Fibroblast of gingiva (primary cell): ENCODE data around the gene CA7.

Source experiments
- DNase-seq: peaks from one replicate; pipeline ENCODE4 v3.0.0-alpha.2; 2011; ENCODE audit warnings: low read depth

Gene CA7

DNA sequence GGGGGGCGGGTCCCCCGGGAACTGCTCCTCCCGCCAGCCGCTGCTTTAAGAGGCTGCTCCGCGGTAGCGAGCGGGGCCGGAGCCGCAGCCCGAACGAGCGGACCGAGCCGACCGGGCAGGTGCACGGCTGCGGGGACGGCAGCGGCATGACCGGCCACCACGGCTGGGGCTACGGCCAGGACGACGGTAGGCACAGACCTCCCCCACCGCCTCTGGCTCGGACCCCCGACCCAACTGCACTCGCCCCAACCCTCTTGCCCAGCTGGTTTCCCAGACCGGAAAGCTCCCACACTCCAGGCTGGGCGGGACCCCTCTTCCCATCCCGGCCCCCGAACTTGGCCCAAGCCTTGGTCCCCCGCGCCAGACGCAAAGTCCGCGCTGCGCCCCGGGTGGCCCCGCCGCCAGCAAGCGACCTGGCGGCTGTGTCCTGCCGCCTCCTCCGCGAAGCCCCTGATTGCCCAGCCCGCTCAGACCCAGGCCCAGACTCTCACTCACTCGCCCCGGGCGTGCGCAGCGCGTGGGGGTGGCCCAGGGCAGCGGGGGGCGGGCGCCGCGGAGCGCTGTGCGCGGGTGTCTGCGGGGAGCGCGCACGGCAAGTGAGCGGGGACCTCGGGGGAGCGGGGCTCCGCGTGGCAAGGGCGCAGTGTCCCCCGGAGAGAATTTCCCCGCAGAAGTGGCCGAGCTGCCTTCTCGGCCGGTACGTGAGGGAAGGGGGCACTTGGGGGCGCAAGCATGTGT is at the start of gene CA7:
CA7 (plus strand) TSS at position 73 of the 738 bp plus-strand sequence; CDS start at position 147, 74 bp downstream.
- DNase-seq = no peak

DNA sequence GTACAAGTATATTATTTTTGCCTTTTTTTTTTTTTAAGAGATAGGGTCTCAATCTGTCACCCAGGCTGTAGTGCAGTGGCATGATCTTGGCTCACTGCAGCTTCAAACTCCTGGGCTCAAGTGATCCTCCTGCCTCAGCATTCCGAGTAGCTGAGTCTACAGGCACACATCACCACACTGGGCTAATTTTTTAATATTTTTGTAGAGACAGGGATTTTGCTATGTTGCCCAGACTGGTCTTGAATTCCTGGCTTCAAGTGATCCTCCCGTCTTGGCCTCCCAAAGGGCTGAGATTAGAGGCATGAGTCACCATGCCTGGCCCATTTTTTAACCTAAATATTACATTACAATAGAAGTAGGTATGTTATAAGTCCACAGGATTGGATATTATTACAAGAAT is 46.1 kb upstream of the CA7 start:
- DNase-seq = no peak

DNA sequence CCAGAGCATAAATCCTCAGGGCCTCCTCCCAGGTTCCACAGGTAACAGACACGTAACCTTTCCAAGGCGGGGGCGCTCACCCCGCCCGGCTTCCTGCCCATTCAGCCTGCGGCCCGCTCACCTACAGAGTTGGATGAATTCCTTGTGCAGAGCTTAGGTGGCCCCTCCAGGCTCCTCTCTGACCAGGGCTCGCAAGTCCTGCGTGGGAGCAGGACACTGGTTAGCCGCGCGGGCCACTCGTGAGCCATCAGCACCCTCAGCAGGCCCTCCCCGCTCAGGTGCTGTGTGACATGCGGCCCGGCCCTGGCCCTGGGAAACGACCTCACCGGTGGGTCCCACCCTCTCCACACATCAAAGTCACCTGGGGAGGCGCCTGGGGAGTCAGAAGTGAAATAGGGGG is 43.4 kb upstream of the CA7 start:
- no peak for DNase-seq

DNA sequence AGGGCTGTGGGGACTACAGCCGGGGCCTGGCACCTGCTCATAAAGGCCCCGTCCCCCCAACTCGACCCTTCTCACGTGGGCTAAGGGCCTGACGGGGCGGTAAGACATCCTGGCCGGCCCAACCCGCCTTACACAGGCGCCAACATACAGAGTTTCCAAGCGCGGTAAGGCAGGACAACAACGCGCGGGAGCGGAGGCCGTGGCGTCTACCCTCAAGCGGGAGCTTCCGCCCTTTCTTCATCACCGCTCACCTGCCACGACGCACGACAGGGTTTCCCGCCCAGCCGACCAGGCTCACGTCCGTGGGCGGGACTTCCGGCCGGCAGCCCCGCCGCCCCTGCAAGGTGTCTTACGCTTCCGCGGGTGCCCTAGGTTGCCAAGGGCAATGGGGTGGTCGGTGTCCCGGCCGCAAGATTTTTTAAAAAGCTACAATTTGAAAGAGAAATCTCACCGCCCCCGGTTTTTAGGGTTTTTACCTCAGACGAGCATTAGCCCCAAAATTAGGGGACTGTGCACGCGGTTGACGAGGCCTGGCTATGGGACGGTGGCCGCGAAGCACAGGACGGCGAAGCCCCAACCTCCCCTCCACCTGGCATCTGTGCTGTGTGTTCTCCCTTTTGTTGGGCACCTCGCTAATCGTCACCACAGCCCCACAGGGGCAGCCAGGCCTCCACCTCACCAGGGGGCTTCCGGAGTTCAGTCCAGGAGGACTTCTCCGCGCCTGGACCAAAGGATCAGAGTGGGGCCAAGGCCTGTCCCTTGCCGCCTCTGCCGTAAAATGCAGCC is 42.7 kb upstream of the CA7 start, which contains the start of gene TERB1:
TERB1 (minus strand) TSS at position 265 of the 786 bp plus-strand sequence. CDS start 4,786 bp downstream, outside the sequence.
- DNase-seq = no peak

DNA sequence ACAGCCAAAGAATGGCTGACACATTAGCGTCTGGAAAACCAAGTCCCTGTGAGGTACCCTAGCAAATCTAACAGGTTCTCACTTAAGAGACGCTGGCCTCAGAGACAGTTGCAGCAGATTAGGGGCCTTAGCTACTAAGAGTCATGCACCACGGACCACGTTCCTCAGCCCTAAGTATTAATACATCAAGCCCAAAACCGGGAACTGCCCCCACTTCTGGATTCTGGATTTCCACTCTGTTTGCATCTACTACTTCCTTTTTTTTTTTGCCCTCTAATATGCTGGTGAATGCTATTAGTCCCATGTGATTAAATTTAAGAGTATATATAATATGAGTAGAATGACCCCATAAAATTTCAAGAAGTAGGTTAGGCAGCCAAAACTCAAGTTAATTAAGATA is 42.1 kb upstream of the CA7 start:
- DNase-seq = no peak

DNA sequence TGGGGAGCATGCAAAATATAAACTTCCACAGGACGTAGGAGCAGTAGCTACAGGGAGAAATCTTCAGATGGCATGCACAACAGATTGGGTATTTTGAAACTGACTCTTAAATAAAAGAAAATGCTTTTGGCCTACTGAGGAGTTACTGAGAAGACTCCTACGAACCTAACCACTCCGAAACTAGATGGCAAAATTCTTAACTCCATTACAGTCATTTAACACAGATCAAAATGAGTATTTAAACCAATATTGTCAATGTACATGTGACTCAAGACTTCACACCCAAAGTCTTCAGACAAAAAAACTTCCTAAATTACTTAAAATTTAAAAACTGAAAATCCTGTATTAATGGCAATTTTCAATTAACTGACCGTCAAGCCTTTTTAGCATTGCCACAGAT is 34.4 kb upstream of the CA7 start:
- no peak for DNase-seq

DNA sequence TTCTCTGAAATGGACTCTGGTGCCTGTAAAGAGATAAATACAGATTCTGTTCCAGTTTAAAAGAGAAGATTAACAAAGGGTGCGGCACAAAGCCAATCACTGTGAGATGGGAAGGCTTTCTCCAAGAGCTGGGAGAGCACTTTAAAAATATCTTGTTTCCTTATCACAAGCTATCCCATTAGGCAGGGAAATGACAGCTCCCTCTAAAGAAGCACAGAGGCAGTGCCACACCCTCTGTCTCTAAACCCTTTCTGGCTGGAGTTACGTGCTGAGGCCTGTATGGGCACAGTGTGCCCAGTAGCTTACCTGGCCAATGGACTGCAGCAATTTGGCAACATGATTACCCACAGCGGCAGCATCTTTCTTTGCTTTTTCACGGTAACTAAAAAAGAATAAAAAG is 33.8 kb upstream of the CA7 start:
- no peak for DNase-seq

DNA sequence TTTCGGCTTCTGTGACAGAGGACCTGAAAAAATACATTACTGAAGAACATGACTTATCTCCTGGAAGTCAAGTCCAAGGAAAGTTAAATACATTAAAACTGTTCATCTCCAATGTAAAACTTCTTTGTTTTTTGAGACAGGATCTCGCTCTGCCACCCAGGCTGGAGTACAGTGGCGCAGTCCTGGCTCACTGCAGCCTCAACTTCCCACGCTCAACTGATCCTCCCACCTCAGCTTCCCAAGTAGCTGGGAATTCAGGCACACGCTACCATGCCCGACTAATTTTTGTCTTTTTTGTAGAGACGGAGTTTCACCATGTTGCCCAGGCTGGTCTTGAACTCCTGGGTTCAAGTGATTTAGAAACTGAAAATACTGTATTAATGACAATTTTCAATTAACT is 33.2 kb upstream of the CA7 start:
- no peak for DNase-seq

DNA sequence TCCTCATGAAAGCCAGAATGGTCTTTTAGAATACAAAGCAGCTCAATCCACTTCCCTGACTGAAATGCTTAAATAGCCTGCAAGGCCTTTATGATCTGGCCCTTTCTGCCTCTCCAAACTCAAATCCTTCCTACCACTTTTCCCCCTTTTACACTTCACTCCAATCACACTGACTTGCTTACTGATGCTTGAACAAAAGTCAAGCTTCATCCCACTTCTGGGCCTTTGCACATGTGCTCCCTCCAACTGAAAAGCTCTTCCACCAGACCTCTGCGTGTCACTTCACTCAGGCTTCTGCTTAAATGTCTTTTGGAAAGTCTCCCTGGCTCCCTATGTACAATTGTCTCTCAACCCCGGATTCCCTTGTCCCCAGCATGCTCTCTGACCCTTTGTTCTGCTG is 29.5 kb upstream of the CA7 start:
- DNase-seq = no peak

DNA sequence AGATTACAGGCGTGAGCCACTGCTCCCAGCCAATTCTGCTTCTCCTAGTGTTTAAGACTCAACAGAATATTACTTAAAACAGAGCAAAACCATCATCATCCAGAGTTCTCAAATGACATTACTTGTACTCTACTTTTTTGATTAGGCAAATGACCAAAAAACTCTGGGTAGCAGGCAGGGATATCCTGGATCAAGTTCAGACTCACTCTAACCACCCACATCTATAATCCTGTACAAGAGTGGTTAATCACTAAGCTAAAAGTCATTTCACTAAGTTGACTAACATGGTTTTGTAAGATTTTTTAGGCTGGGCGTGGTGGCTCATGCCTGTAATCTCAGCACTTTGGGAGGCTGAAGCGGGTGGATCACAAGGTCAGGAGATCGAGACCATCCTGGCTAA is 20.2 kb upstream of the CA7 start:
- DNase-seq = peak; percentile 9

DNA sequence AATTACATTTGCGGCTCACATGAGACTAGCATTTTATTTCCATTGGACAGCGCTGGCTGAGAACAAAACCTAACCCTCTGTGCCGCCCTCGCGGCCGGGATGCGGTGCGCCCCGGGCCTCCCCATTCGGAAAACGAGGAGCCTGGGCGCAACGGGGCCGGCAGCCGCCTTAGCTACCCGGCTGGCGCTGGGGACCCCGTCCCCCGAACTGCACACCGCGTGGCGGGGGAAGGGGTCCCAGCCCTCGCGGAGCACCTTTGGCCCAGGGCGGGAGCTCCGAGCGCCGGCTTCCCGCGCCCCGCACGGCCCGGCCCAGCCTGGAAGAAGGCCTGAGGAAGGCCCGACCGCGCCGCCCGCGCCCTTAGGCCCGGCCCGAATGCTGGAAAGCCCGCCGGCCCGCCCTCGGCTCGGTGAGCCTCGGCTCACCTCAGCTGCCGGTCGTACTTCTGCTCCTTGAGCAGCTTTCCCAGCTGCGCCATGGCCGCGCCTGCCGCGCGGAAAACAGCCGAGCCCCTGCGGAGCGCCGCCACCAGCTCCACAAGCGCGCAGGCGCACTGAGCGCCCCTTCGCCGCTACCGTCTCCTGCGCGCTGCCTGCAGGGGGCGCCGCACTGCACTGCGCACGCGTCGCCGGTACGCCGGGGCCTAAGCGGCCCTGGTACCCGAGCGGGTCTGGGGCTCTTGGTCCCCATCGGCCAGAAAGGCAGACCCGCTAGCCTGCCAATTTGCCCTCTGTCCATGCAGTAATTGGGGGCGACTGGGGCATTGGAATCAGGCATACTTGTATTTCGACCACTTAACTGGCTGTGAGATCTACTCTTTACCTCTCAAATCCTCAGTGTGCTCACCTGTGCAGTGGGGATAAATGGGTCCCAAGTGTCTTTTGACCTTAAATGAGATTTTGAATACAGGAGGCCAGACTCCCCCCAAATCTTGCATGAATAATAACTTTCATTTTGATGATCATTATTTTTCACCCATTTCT is 13.5 kb upstream of the CA7 start, which contains the start of gene NAE1:
NAE1 (minus strand) TSS at position 555 of the 983 bp plus-strand sequence; CDS start at position 478, 77 bp downstream.
- peak; percentile 79 for DNase-seq

DNA sequence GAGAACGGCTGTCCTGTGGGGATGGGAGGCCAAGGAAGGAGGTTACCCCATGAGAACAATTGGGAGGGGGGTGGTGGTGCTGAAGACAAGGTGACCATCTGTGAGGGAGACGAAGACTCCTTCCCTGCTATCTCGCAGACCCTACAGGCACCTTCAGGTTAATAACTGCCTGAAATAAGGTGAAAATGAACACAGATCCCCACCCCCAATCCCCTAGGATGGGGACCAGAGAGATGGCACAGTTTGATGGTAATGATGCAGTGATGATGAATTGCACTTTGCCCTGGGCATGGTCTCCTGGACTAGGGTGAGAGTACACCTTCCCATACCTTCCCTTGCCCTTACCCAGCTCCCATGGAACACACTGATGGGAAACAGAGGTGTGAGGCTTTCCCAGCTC is 12.0 kb upstream of the CA7 start:
- no peak for DNase-seq

DNA sequence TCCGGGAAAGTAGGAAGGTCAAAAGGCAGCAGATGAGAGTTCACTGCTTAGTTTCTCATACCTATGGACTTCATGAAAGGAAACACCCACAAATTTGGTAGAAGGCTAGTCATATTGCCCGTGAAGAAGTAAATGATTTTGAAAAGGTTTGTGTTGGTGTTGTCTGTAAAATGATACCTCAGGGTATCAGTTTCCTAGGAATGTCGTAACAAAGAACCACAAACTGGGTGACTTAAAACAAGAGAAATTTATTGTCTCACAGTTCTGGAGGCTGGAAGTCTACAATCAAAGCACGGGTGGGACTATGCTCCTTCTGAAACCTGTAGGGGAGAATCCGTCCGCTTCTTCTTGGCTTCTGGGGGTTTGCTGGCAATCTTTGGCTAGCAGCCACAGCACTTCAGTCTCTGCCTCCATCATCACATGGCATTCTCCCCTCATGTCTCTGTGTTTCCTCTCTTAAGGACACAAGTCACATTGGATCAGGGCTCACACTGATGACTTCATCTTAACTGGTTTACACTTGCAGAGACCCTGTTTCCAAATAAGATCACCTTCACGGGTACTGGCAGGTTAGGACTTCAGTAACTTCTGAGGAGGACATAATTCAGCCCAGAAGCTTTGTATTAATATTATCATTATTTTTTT is 11.4 kb upstream of the CA7 start:
- DNase-seq = peak; percentile 77

DNA sequence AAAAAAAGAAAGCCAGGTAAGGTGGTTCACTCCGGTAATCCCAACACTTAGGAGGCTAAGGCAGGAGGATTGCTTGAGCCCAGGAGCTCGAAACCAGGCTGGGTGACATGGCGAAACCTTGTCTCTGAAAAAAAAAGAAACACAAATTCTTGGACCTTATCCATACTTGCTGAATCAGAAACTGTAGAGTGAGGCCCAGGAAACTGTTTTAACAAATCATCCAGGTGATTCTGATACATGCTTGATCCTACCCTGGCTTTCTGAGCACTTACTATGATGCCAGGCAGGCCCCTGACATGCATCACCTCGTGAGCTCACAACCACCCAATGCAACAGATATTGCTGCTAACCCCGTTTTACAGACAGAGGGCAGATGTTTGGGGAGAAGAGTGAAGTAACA is 9.5 kb upstream of the CA7 start:
- no peak for DNase-seq

DNA sequence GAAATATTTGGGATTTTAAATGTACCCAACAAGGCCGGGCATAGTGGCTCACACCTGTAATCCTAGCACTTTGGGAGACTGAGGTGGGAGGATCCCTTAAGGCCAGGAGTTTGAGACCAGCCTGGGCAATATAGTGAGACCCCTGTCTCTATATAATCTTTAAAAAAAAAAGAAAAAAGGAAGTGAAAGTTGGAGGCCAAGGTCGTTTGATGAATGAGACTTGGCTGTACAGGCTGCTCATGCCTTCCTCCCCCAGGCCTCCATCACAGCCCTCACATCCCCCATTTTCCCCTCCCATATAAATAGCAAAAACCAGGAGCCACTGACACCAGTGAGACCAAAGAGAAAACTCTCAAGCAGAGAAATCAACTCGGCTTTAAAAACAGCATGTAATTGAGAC is 3.3 kb upstream of the CA7 start:
- DNase-seq = no peak

DNA sequence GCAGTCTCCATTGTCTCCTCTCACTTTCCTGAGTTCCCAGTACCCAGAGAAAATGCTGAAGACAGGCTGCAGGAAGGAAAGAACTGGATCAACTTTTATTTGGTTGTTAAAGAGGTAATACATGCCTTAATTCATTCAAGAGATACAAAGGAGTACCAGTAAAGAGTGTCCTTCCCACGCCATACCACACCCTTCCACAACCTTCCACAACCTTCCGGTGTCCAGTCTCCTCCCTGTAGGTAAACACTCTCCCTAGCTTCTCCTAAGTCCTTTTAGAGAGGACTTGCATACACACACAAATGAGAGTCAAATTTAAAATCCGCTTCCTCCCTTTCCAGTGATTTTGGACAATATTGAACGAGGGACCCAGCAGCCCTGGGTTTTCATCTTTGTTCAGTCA is 2.8 kb upstream of the CA7 start:
- DNase-seq = no peak

DNA sequence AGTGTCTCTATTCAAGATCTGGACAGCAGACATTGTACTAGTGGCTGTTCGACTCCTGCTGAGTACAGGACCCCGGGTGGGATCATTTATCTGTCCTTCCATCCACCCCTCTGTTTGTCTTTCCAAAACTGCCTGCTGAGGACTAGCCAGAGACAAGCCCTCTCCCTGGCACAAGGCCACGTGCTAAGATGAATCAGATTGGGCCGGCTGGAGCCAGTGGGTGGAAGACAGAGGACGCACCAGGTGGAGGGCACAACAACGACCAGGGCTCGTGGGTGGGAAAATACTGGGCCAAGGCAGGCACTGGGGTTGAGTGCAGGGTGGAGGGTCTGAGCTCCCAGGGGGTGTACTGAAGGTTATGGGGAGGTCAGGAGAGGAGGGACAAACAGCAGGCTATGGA is 1.4 kb upstream of the CA7 start:
- no peak for DNase-seq

DNA sequence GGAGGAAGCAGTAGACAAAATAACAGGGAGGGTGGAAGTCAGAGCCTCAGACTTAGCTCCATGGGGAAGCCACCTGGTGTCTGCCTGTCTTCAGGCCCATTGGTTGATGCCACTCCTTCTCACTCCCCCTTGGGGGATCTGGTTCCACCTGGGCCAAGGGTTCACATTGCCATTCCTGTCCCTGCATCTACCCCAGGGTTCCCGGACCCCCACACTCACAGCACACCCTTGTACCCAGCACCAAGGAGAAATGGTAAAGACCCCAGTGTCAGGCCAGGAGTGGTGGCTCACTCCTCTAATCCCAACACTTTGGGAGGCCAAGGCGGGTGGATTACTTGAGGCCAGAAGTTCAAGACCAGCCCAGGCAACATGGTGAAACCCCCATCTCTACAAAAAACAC is 1.0 kb upstream of the CA7 start:
- no peak for DNase-seq

DNA sequence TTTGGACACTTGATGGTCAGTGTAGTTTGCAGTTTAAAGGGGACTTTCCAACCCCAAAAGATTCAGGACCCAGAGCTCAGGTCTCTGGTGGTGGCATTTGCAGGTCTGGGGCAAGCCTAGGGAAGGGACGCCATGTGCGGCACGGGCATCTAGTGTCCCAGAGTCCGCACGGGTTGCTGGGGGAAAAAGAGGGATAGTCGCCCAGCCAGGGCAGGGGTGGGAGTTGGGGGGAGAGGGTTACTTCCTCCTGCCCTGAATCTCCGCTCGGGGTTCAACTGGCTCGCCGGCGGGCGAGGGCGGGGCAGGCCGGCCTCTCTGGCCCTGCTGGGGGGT is 239 bp upstream of the CA7 start:
- DNase-seq = no peak

DNA sequence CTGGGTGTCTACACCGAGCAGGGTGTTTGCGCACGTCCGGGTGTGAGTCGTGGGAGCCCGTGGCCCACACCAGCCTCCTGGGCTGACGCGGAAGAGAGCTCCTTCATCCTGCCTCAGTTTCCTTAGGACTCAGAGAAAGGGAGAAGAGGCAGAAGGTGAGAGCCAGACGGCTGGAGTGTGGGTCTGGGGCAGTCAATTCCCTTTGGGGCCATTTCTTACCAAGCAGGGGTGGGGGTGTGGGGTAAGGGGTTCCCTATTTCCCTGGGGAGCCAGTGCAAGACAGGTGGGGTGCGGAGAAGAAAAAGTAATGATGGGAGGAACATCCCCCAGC is 831 bp downstream of the CA7 start:
- no peak for DNase-seq

DNA sequence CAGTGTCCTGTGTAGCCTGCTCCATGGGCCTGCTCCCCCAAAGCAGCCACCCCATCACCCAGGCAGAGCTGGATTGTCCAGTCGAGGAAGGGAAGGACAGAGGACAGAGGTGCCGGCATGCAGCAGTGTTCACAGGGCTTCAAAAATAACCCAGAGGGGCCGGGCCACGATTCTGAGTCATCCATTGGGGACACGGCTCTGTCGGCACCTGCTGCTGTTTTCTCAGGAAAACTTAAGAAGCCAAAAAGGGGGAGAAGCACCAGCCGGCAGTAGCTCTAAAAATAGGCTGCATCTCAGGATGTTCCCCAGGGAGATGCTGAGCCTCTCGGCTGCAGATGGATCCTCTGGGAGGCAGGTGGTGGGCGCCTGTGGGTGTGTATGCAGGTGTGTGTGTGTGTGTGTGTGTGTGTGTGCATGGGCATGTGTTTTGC is 1.6 kb downstream of the CA7 start:
- no peak for DNase-seq

DNA sequence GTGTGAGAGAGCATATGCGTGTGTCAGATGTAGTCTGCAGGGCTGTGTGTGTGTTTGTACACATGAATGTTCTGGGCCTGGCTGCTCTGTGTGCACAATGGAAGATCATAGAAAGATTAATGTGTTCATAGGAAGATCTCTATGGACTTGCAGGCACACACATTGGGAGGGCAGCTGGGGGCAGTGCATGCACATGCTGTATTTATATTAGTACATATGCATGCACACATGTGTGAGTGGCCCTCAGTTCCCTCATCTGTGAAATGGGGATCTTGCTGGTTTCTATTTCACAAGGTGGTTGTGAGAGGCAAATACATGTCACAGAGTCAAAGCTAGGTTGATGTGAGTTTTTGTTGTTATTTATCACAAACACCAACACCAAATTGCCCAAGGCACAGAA is 2.1 kb downstream of the CA7 start:
- no peak for DNase-seq
